ENCODE data around the gene ATP5MK. TPM values are rescaled to one million over a fixed set of nuclear protein-coding genes. Genes with fewer than 3 reads are reported as not detected.

ATP5MK gene
- total RNA-seq, 1 experiment from 2014 or later, result 556 TPM

- intact Hi-C loops (cut with micrococcal nuclease), result no loop called here
- Histone ChIP-seq H3K4me3 (replicated peaks in 1 of 2; ENCODE audit: low read depth in 1 of 2, low read length in 2 of 2) (no peak overlapping the region), H4K20me1 (ENCODE audit: insufficient read depth) (peaks cover 15% of the 10 kb centered on the region; the same call in 1 of the 2 replicates), H3K79me2 (ENCODE audit: insufficient read depth, low read length) (peaks cover 90% of the 10 kb centered on the region), H3K27me3 (ENCODE audit: insufficient read depth, low read length) (no peaks in the 10 kb centered on the region), H2AFZ (ENCODE audit: low read depth, low read length, poor library complexity, severe bottlenecking) (no peak overlapping the region), H3K9ac (ENCODE audit: low read length) (no peak overlapping the region), H3K36me3 (ENCODE audit: control insufficient read depth in 1 of 2, insufficient read depth in 2 of 2, low read length in 2 of 2) (peaks cover 34 to 56% of the 10 kb centered on the region in 2 experiments), H3K4me2 (ENCODE audit: low read length) (peak overlapping the region; percentile 82; the same call in 1 of the 2 replicates), H3K27ac (ENCODE audit: low read depth, low read length) (no peak overlapping the region), H3K9me3 (ENCODE audit: control insufficient read depth in 1 of 2, insufficient read depth in 1 of 2, low read depth in 1 of 2, low read length in 2 of 2) (no peaks in the 10 kb centered on the region), H3K4me1 (ENCODE audit: control insufficient read depth in 1 of 2, insufficient read depth in 2 of 2, low read length in 2 of 2) (peaks cover 13 to 27% of the 10 kb centered on the region in 2 experiments; a peak in 3 of 4 replicates), H3K9me2 (ENCODE audit: insufficient read depth) (no peaks in the 10 kb centered on the region)
- RAD21 ChIA-PET (ENCODE audit: low non-redundant PET in 1 of 2, low total read pairs in 2 of 2, uncharacterized antibody in 2 of 2, unreplicated experiment in 2 of 2), result no interaction called here
- ATAC-seq, result no peak
- no peak for DNase-seq (ENCODE audit: low read depth, low spot score)
- CTCF ChIA-PET, result no interaction called here
- BruUV-seq (replicated peaks), result no TSS peak
- POLR2A ChIA-PET, result interaction anchor here (0.5 kb wide), 1 partner anchor 674 kb away, joined by 3 read pairs; no protein-coding TSS in a partner anchor
- TF ChIP-seq SP1 (IDR thresholded peaks at IDR 0.05; ENCODE audit: low read depth) (no peak), RAD21 (IDR thresholded peaks at IDR 0.05; ENCODE audit: low read depth) (no peak), JUND (IDR thresholded peaks at IDR 0.05) (no peak), TCF7L2 (IDR thresholded peaks at IDR 0.05; ENCODE audit: borderline replicate concordance, extremely low read depth, insufficient read depth, insufficient read length) (no peak), YY1 (IDR thresholded peaks at IDR 0.05; ENCODE audit: extremely low read depth, insufficient replicate concordance, low read depth, low read length) (no peak), ZFX (IDR thresholded peaks at IDR 0.05) (no peak), EZH2 (IDR thresholded peaks at IDR 0.05) (no peak), SIN3A (IDR thresholded peaks at IDR 0.05; ENCODE audit: low read depth) (no peak)
- TF ChIP-seq, protein P1, sequence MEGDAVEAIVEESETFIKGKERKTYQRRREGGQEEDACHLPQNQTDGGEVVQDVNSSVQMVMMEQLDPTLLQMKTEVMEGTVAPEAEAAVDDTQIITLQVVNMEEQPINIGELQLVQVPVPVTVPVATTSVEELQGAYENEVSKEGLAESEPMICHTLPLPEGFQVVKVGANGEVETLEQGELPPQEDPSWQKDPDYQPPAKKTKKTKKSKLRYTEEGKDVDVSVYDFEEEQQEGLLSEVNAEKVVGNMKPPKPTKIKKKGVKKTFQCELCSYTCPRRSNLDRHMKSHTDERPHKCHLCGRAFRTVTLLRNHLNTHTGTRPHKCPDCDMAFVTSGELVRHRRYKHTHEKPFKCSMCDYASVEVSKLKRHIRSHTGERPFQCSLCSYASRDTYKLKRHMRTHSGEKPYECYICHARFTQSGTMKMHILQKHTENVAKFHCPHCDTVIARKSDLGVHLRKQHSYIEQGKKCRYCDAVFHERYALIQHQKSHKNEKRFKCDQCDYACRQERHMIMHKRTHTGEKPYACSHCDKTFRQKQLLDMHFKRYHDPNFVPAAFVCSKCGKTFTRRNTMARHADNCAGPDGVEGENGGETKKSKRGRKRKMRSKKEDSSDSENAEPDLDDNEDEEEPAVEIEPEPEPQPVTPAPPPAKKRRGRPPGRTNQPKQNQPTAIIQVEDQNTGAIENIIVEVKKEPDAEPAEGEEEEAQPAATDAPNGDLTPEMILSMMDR (IDR thresholded peaks at IDR 0.05 in 2 of 3, conservative IDR thresholded peaks at IDR 0.05 in 1 of 3; ENCODE audit: borderline replicate concordance in 1 of 3, insufficient read depth in 1 of 3, low read depth in 2 of 3, low read length in 2 of 3), result no peak
Observed at GRCh38 chr10:103394180-103394579, 2.1 kb downstream of the ATP5MK start.

Data from HCT116 (cell line).